ENCODE data around the gene MICB.
"Not testable (repeated sequence)": the region's sequence is repeated elsewhere in the genome, so short reads cannot be mapped to it uniquely, and the experiment has no call there.

Gene MICB

GRCh38 chr6:31497531-31498476, at the start of gene MICB:
TSS of gene MICB (plus strand) at chr6:31498145. CDS start at chr6:31498194, 49 bp downstream.
- peak; percentile 85 to 88 for DNase-seq
- TF ChIP-seq GATA1 (IDR thresholded peaks at IDR 0.05; ENCODE audit: low read depth, low read length) (no peak), POLR2A (IDR thresholded peaks at IDR 0.05; ENCODE audit: low read length) (peak; percentile 32)

GRCh38 chr6:31450751-31451150, 47.2 kb upstream of the MICB start:
- TF ChIP-seq GATA1 (IDR thresholded peaks at IDR 0.05; ENCODE audit: low read depth, low read length) (no peak), POLR2A (IDR thresholded peaks at IDR 0.05; ENCODE audit: low read length) (no peak)
- DNase-seq: no peak

GRCh38 chr6:31452859-31453258, 45.1 kb upstream of the MICB start:
- DNase-seq: no peak
- no peak for TF ChIP-seq POLR2A (IDR thresholded peaks at IDR 0.05; ENCODE audit: low read length)
- TF ChIP-seq GATA1 (IDR thresholded peaks at IDR 0.05; ENCODE audit: low read depth, low read length): no peak

GRCh38 chr6:31453259-31453658, 44.7 kb upstream of the MICB start:
- TF ChIP-seq GATA1 (IDR thresholded peaks at IDR 0.05; ENCODE audit: low read depth, low read length) (no peak), POLR2A (IDR thresholded peaks at IDR 0.05; ENCODE audit: low read length) (no peak)
- no peak for DNase-seq

- not testable (repeated sequence) for DNase-seq
Observed at GRCh38 chr6:31459864-31460263, 38.1 kb upstream of the MICB start.

- DNase-seq: no peak
- no peak for TF ChIP-seq GATA1 (IDR thresholded peaks at IDR 0.05; ENCODE audit: low read depth, low read length)
- TF ChIP-seq POLR2A (IDR thresholded peaks at IDR 0.05; ENCODE audit: low read length): no peak
Observed at GRCh38 chr6:31460361-31461025, 37.5 kb upstream of the MICB start.

- TF ChIP-seq GATA1 (IDR thresholded peaks at IDR 0.05; ENCODE audit: low read depth, low read length) (no peak), POLR2A (IDR thresholded peaks at IDR 0.05; ENCODE audit: low read length) (no peak)
- no peak for DNase-seq
Observed at GRCh38 chr6:31462026-31462963, 35.6 kb upstream of the MICB start.

- TF ChIP-seq GATA1 (IDR thresholded peaks at IDR 0.05; ENCODE audit: low read depth, low read length): no peak
- peak; percentile 21 to 52 for DNase-seq
Observed at GRCh38 chr6:31462964-31463870, 34.7 kb upstream of the MICB start.

GRCh38 chr6:31464252-31465184, 33.4 kb upstream of the MICB start:
- no peak for DNase-seq
- TF ChIP-seq POLR2A (IDR thresholded peaks at IDR 0.05; ENCODE audit: low read length): no peak
- TF ChIP-seq GATA1 (IDR thresholded peaks at IDR 0.05; ENCODE audit: low read depth, low read length): no peak

GRCh38 chr6:31465185-31465536, 32.8 kb upstream of the MICB start:
- TF ChIP-seq POLR2A (IDR thresholded peaks at IDR 0.05; ENCODE audit: low read length) (no peak), GATA1 (IDR thresholded peaks at IDR 0.05; ENCODE audit: low read depth, low read length) (no peak)
- no peak for DNase-seq

GRCh38 chr6:31465718-31466117, 32.2 kb upstream of the MICB start:
- DNase-seq: no peak
- no peak for TF ChIP-seq POLR2A (IDR thresholded peaks at IDR 0.05; ENCODE audit: low read length)
- TF ChIP-seq GATA1 (IDR thresholded peaks at IDR 0.05; ENCODE audit: low read depth, low read length): no peak

GRCh38 chr6:31466466-31466865, 31.5 kb upstream of the MICB start:
- TF ChIP-seq POLR2A (IDR thresholded peaks at IDR 0.05; ENCODE audit: low read length) (no peak), GATA1 (IDR thresholded peaks at IDR 0.05; ENCODE audit: low read depth, low read length) (no peak)
- no peak for DNase-seq
